HCT116 (cell line): ENCODE data around the gene RPS2. TPM values are rescaled to one million over a fixed set of nuclear protein-coding genes. Genes with fewer than 3 reads are reported as not detected.

Experiments used
- ATAC-seq: fragments of 200-7000 bp; cut with Tn5 transposase; 2 replicates; pipeline ENCODE4 v1.9.1; 2020; ENCODE audit warnings: mild to moderate bottlenecking, moderate library complexity
- BruUV-seq: library from RNA; stranded (reverse); fragments of 400-500 nt; replicated peaks from 2 replicates; lab custom pipeline; 2021; lab: Mats Ljungman, UMichigan
- CTCF ChIA-PET: fragments of 300-600 bp; sonication (Branson Sonifier 250); formaldehyde crosslinking; loops from one replicate; lab custom pipeline; 2021; ENCODE audit warnings: antibody characterized with exemption; lab: Charles Lee
- POLR2A ChIA-PET: fragments of 300-600, 350-600 bp; sonication (Branson Sonifier 250); formaldehyde crosslinking; loops from one replicate; lab custom pipeline; 2021; ENCODE audit warnings: antibody characterized with exemption; lab: Charles Lee
- RAD21 ChIA-PET, 2 experiments: fragments of 300-600 bp; sonication (Branson Sonifier 250); formaldehyde crosslinking; loops; one replicate each; lab custom pipeline; 2023; ENCODE audit warnings: low total read pairs in 2 of 2; ENCODE audit not compliant: uncharacterized antibody in 2 of 2, unreplicated experiment in 2 of 2, low non-redundant PET in 1 of 2; lab: Charles Lee
- DNase-seq: peaks from one replicate; pipeline ENCODE4 v3.0.0-alpha.2; 2010; ENCODE audit warnings: low read depth, low spot score
- H2AFZ ChIP-seq: fragments of 200-600 bp; shearing (Covaris generic), sonication (generic); 2 replicates; pipeline ENCODE4 v1.6.1; 2017; ENCODE audit warnings: low read depth, mixed run types, mixed read lengths, antibody characterized with exemption, low read length; ENCODE audit not compliant: poor library complexity, severe bottlenecking
- H3K27ac ChIP-seq: 2 replicates; pipeline ENCODE4 v1.5.1; 2012; ENCODE audit warnings: low read depth, low read length
- H3K27me3 ChIP-seq: fragments of 200-600 bp; sonication (generic); 2 replicates; pipeline ENCODE4 v1.6.1; 2016; ENCODE audit warnings: mixed run types, low read length, mixed read lengths; ENCODE audit not compliant: insufficient read depth
- H3K36me3 ChIP-seq, 2 experiments: fragments of 200-500 bp in 1 of 2; fragments of 200-600 bp in 1 of 2; sonication (Bioruptor generic) in 1 of 2; sonication (generic) in 1 of 2; 2 replicates each; pipeline versions ENCODE4 v1.5.1 to v1.6.1; 2014 to 2016; ENCODE audit warnings: low read length in 2 of 2, inconsistent platforms in 1 of 2, mixed read lengths in 1 of 2, mixed run types in 1 of 2; ENCODE audit not compliant: insufficient read depth in 2 of 2, control insufficient read depth in 1 of 2
- H3K4me1 ChIP-seq, 2 experiments: fragments of 200-600 bp in 1 of 2; sonication (generic) in 1 of 2; 2 replicates each; pipeline versions ENCODE4 v1.5.1 to v1.6.1; 2012 to 2017; ENCODE audit warnings: low read length in 2 of 2, inconsistent platforms in 1 of 2, mild to moderate bottlenecking in 1 of 2, mixed read lengths in 1 of 2, mixed run types in 1 of 2, moderate library complexity in 1 of 2; ENCODE audit not compliant: insufficient read depth in 2 of 2, control insufficient read depth in 1 of 2
- H3K4me2 ChIP-seq: fragments of 200-600 bp; sonication (generic); 2 replicates; pipeline ENCODE4 v1.6.1; 2017; ENCODE audit warnings: mixed run types, low read length, mixed read lengths
- H3K4me3 ChIP-seq, 2 experiments: fragments of 200-600 bp in 1 of 2; sonication (generic) in 1 of 2; replicated peaks in 1 of 2; 2 replicates each; pipeline ENCODE4 v1.5.1; 2011 to 2016; ENCODE audit warnings: low read length in 2 of 2, control low read depth in 1 of 2, low read depth in 1 of 2, mild to moderate bottlenecking in 1 of 2, mixed read lengths in 1 of 2, mixed run types in 1 of 2
- H3K79me2 ChIP-seq: fragments of 200-600 bp; sonication (generic); 2 replicates; pipeline ENCODE4 v1.6.1; 2017; ENCODE audit warnings: mild to moderate bottlenecking, mixed run types, low read length, moderate library complexity, mixed read lengths; ENCODE audit not compliant: insufficient read depth
- H3K9ac ChIP-seq: fragments of 200-600 bp; sonication (generic); 2 replicates; pipeline ENCODE4 v1.6.1; 2016; ENCODE audit warnings: low read length, mixed read lengths
- H3K9me2 ChIP-seq: fragments of 200-600 bp; sonication (generic), shearing (Covaris generic); 2 replicates; pipeline ENCODE4 v1.6.1; 2017; ENCODE audit warnings: mixed run types, mild to moderate bottlenecking, moderate library complexity; ENCODE audit not compliant: insufficient read depth
- H3K9me3 ChIP-seq, 2 experiments: fragments of 200-500 bp in 1 of 2; fragments of 200-600 bp in 1 of 2; sonication (Bioruptor generic) in 1 of 2; sonication (generic) in 1 of 2; 2 replicates each; pipeline ENCODE4 v1.6.1; 2014 to 2017; ENCODE audit warnings: low read length in 2 of 2, mixed read lengths in 2 of 2, inconsistent platforms in 1 of 2, low read depth in 1 of 2, mild to moderate bottlenecking in 1 of 2, mixed run types in 1 of 2, moderate library complexity in 1 of 2; ENCODE audit not compliant: control insufficient read depth in 1 of 2, insufficient read depth in 1 of 2
- H4K20me1 ChIP-seq: fragments of 200-600 bp; sonication (generic), shearing (Covaris generic); 2 replicates; pipeline ENCODE4 v1.6.1; 2017; ENCODE audit warnings: mixed run types, mild to moderate bottlenecking, moderate library complexity; ENCODE audit not compliant: insufficient read depth
- CTCF ChIP-seq, 3 experiments: fragments of 200-600 bp in 1 of 3; sonication (generic) in 1 of 3; IDR thresholded peaks in 2 of 3; conservative IDR thresholded peaks in 1 of 3; 2 replicates each; pipeline ENCODE4 v1.5.1; 2012 to 2017; ENCODE audit warnings: low read depth in 2 of 3, low read length in 2 of 3, antibody characterized with exemption in 1 of 3, borderline replicate concordance in 1 of 3, control low read depth in 1 of 3, mild to moderate bottlenecking in 1 of 3, mixed read lengths in 1 of 3, mixed run types in 1 of 3, moderate library complexity in 1 of 3; ENCODE audit not compliant: insufficient read depth in 1 of 3
- EGR1 ChIP-seq: IDR thresholded peaks from 2 replicates; pipeline ENCODE4 v1.6.1; 2012; ENCODE audit warnings: low read depth
- ELF1 ChIP-seq: IDR thresholded peaks from 2 replicates; pipeline ENCODE4 v1.6.1; 2012; ENCODE audit warnings: low read depth, borderline replicate concordance
- FOSL1 ChIP-seq: IDR thresholded peaks from 2 replicates; pipeline ENCODE4 v1.6.1; 2012; ENCODE audit warnings: low read depth
- JUND ChIP-seq: IDR thresholded peaks from 2 replicates; pipeline ENCODE4 v1.6.1; 2012
- POLR2AphosphoS5 ChIP-seq: IDR thresholded peaks from 2 replicates; pipeline ENCODE4 v1.6.1; 2011; ENCODE audit warnings: mild to moderate bottlenecking, low read depth, low read length, moderate library complexity
- REST ChIP-seq: IDR thresholded peaks from 2 replicates; pipeline ENCODE4 v1.6.1; 2012; ENCODE audit warnings: low read depth
- SIN3A ChIP-seq: IDR thresholded peaks from 2 replicates; pipeline ENCODE4 v1.6.1; 2012; ENCODE audit warnings: low read depth
- SP1 ChIP-seq: IDR thresholded peaks from 2 replicates; pipeline ENCODE4 v1.6.1; 2012; ENCODE audit warnings: low read depth
- YY1 ChIP-seq: IDR thresholded peaks from 2 replicates; pipeline ENCODE4 v1.6.1; 2011; ENCODE audit warnings: low read length, low read depth, moderate library complexity, mild to moderate bottlenecking; ENCODE audit not compliant: insufficient replicate concordance; ENCODE audit errors: extremely low read depth
- intact Hi-C: fragments of 100-400 bp; cut with micrococcal nuclease; formaldehyde crosslinking; loops from 2 replicates; pipeline ENCODE4 v1.10.0; 2022
- total RNA-seq: library from RNA; stranded (reverse); gene quantifications from one replicate; pipeline ENCODE4 v1.2.1, GENCODE V29; 2021; ENCODE audit not compliant: unreplicated experiment

The RPS2 gene
- total RNA-seq, 1 experiment from 2014 or later, result 6,265 TPM

DNA sequence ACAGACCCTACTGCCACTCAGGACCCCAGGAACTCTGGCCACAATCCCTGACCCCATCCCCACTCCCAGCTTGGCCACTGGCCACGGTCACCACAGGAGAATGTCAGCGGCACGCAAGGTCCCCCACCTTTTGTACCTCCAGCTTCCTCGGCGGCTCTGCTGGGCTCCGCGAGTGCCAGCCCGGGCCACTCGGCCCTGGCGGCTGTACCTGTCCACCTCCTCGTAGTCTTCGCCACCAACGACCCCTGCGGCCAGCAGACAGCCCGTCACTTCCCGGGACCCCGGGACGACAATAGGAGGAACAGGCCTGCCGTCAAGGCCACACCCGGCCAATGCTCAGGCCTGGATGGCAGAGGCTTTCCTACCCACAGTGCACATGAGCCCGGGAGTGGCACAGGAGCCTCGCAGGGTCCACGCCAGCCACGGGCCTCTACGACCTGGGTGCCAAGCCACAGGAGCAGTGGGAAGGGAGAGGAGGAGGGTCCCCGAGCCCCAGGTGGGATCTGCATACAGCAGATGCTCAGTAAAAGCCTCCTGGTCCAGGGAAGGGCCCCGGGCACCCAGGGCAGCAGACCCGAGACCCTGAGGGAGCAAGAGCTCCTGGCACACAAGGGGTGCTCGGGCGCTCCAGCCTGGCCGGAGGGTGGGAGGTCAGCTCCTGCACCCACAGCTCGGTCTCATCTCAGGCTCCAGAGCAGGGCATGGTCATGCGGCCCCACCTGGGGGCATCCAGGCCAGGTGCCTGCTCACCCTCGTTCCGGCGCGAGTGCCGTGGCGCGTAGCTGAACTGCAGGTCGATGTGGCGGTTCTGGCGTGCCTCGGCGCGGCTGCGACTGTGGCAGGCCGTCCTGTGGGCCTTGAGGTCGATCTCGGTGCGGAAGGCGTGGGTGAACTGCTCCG, 37.1 kb upstream of the RPS2 start:
- Histone ChIP-seq H3K9me3 (no peaks in the 10 kb centered on the region), H3K36me3 (peaks cover 25 to 58% of the 10 kb centered on the region in 2 experiments; a peak in 3 of 4 replicates), H3K4me2 (no peak overlapping the region), H3K9me2 (no peaks in the 10 kb centered on the region), H3K27ac (no peak overlapping the region), H3K9ac (no peak overlapping the region), H3K4me1 (peaks cover 8 to 32% of the 10 kb centered on the region in 2 experiments), H3K79me2 (peaks cover 54% of the 10 kb centered on the region), H3K4me3 (no peak overlapping the region), H3K27me3 (no peaks in the 10 kb centered on the region), H4K20me1 (no peaks in the 10 kb centered on the region; the same call in 1 of the 2 replicates), H2AFZ (no peak overlapping the region)
- POLR2A ChIA-PET, result interaction anchor here (0.6 kb wide), 1 partner anchor 1409 kb away, joined by 3 read pairs; no protein-coding TSS in a partner anchor
- CTCF ChIA-PET, result no interaction called here
- TF ChIP-seq SP1 (no peak), CTCF (IDR thresholded peaks at IDR 0.05 in 2 of 3, conservative IDR thresholded peaks at IDR 0.05 in 1 of 3; ENCODE audit: borderline replicate concordance in 1 of 3, insufficient read depth in 1 of 3, low read depth in 2 of 3, low read length in 2 of 3) (no peak), FOSL1 (no peak), EGR1 (no peak), REST (no peak), JUND (no peak), POLR2AphosphoS5 (no peak), ELF1 (no peak), YY1 (no peak), SIN3A (no peak)
- ATAC-seq, result no peak
- no TSS peak for BruUV-seq
- intact Hi-C loops, result loop anchor here (5.0 kb wide), 1 partner anchor 141 kb away; no protein-coding TSS in a partner anchor
- no peak for DNase-seq
- RAD21 ChIA-PET, result no interaction called here
